Left lung (tissue), 10 donors: ENCODE measurements around the gene SWAP70. TPM values are rescaled to one million over a fixed set of nuclear protein-coding genes. Genes with fewer than 3 reads are reported as not detected.
"Not testable (repeated sequence)": the region's sequence is repeated elsewhere in the genome, so short reads cannot be mapped to it uniquely, and the experiment has no call there.

Experiments used
- ATAC-seq: fragments of 200-7000 bp; cut with Tn5 transposase; one replicate; pipeline ENCODE4 v1.9.1; 2020; ENCODE audit warnings: moderate library complexity
- DNase-seq, 4 donors: peaks; one replicate each; pipeline ENCODE4 v3.0.0-alpha.2; 2013 to 2020
- H3K27ac ChIP-seq, 2 donors: fragments of 200-600 bp; sonication (generic) in 1 of 2; one replicate each; pipeline versions ENCODE4 v1.5.0 to v1.8.0; 2020 to 2021
- H3K27me3 ChIP-seq, 2 donors: fragments of 200-600 bp; sonication (generic) in 1 of 2; one replicate each; pipeline versions ENCODE4 v1.5.0 to v1.8.0; 2020 to 2021
- H3K36me3 ChIP-seq, 2 donors: fragments of 200-600 bp; sonication (generic) in 1 of 2; one replicate each; pipeline versions ENCODE4 v1.5.0 to v1.8.0; 2020 to 2021
- H3K4me1 ChIP-seq, 2 donors: fragments of 200-600 bp; one replicate each; pipeline ENCODE4 v1.8.0; 2021
- H3K4me3 ChIP-seq, 2 donors: fragments of 200-600 bp; sonication (generic) in 1 of 2; one replicate each; pipeline versions ENCODE4 v1.5.0 to v1.8.0; 2020 to 2021; ENCODE audit warnings: mild to moderate bottlenecking in 1 of 2
- H3K9me3 ChIP-seq, 2 donors: fragments of 200-600 bp; sonication (generic) in 1 of 2; one replicate each; pipeline versions ENCODE4 v1.5.0 to v1.8.0; 2020 to 2021
- CTCF ChIP-seq, 2 donors: fragments of 200-600 bp; sonication (generic) in 1 of 2; IDR thresholded peaks; one replicate each; pipeline versions ENCODE4 v1.5.0 to v1.8.0; 2021; ENCODE audit warnings: antibody characterized with exemption in 2 of 2
- intact Hi-C, 2 donors: fragments of 100-400 bp; cut with DNase I; formaldehyde crosslinking; loops; one replicate each; pipeline versions ENCODE4 v1.11.2 to v1.14.2; 2022
- polyA plus RNA-seq, 6 donors: library from polyadenylated mRNA; unstranded; fragments of 120-200 nt; gene quantifications; one replicate each; pipeline ENCODE4 v1.2.1, GENCODE V29; 2013; ENCODE audit not compliant: insufficient read length in 6 of 6
- total RNA-seq, 2 donors: library from RNA; stranded (reverse); fragmentation: NEBNext Ultra II Directional; extraction: Animal tissue kit (Norgen Biotek cat#: 25700); gene quantifications; one replicate each; pipeline ENCODE4 v1.2.1, GENCODE V29; 2021
- donor health status: DM: no; HTN: yes; CAD: no.
- donor health status: DM: no; HTN: no; CAD: no.

SWAP70 gene
- total and polyA plus RNA-seq, 8 donors: 20.5 to 50.8 (median 26.1) TPM

GRCh38 chr11:9704620-9705019, 40.7 kb downstream of the SWAP70 start:
- DNase-seq (no peak), ATAC-seq (no peak)
- Histone ChIP-seq H3K4me3 (no peak overlapping the region), H3K27ac (no peak overlapping the region), H3K27me3 (no peaks in the 10 kb centered on the region), H3K36me3 (peaks cover 0 to 4% of the 10 kb centered on the region in 2 donors), H3K4me1 (peaks cover 0 to 40% of the 10 kb centered on the region in 2 donors), H3K9me3 (no peaks in the 10 kb centered on the region)
- intact Hi-C loops: no loop called here
- TF ChIP-seq CTCF (IDR thresholded peaks at IDR 0.05): no peak

GRCh38 chr11:9705361-9705760, 41.5 kb downstream of the SWAP70 start:
- ATAC-seq, H3K27me3 ChIP-seq, H3K4me3 ChIP-seq, H3K9me3 ChIP-seq, intact Hi-C loops, DNase-seq, H3K27ac ChIP-seq, H3K36me3 ChIP-seq: not testable (repeated sequence)
- H3K4me1 ChIP-seq: peaks cover 0 to 35% of the 10 kb centered on the region in 2 donors

GRCh38 chr11:9708544-9708943, 44.7 kb downstream of the SWAP70 start:
- peak overlapping the region in 1 of 2 donors; percentile 16 for H3K27ac ChIP-seq
- H3K4me3 ChIP-seq: no peak overlapping the region
- peaks cover 0 to 29% of the 10 kb centered on the region in 2 donors for H3K4me1 ChIP-seq
- H3K36me3 ChIP-seq: peaks cover 0 to 5% of the 10 kb centered on the region in 2 donors
- intact Hi-C loops: no loop called here
- TF ChIP-seq CTCF (IDR thresholded peaks at IDR 0.05): no peak
- no peaks in the 10 kb centered on the region for H3K9me3 ChIP-seq
- DNase-seq (no peak), ATAC-seq (peak; percentile 36)
- no peaks in the 10 kb centered on the region for H3K27me3 ChIP-seq

GRCh38 chr11:9710223-9710622, 46.3 kb downstream of the SWAP70 start:
- H3K4me3 ChIP-seq: no peak overlapping the region
- no peaks in the 10 kb centered on the region for H3K9me3 ChIP-seq
- H3K27me3 ChIP-seq: no peaks in the 10 kb centered on the region
- intact Hi-C loops: no loop called here
- no peak for TF ChIP-seq CTCF (IDR thresholded peaks at IDR 0.05)
- H3K4me1 ChIP-seq: peaks cover 0 to 30% of the 10 kb centered on the region in 2 donors
- ATAC-seq (no peak), DNase-seq (no peak)
- H3K36me3 ChIP-seq: peaks cover 0 to 5% of the 10 kb centered on the region in 2 donors
- H3K27ac ChIP-seq: no peak overlapping the region

- H3K9me3 ChIP-seq: no peaks in the 10 kb centered on the region
- no peak overlapping the region for H3K4me3 ChIP-seq
- intact Hi-C loops: no loop called here
- no peak for TF ChIP-seq CTCF (IDR thresholded peaks at IDR 0.05)
- H3K4me1 ChIP-seq: peaks cover 0 to 31% of the 10 kb centered on the region in 2 donors
- H3K27me3 ChIP-seq: no peaks in the 10 kb centered on the region
- peaks cover 0 to 11% of the 10 kb centered on the region in 2 donors for H3K36me3 ChIP-seq
- no peak for DNase-seq
- no peak overlapping the region for H3K27ac ChIP-seq
- ATAC-seq: no peak
These were observed 47.0 kb downstream of the SWAP70 start for GRCh38 chr11:9710852-9711251.
